ENCODE results near the gene SCRN3. TPM values are rescaled to one million over a fixed set of nuclear protein-coding genes. Genes with fewer than 3 reads are reported as not detected.
"Not testable (repeated sequence)": the region's sequence is repeated elsewhere in the genome, so short reads cannot be mapped to it uniquely, and the experiment has no call there.

The SCRN3 gene
- total RNA-seq, 2 experiments from 2014 or later = 7.6 to 7.9 TPM

GRCh38 chr2:174350593-174351181 lies 44.8 kb upstream of the SCRN3 start:
- Mint-ChIP-seq H3K4me3 (no peak overlapping the region), H3K36me3 (ENCODE audit: low read depth) (peaks cover 76% of the 10 kb centered on the region), H3K27me3 (peaks cover 10% of the 10 kb centered on the region), H3K27ac (no peak overlapping the region), H3K9me3 (no peaks in the 10 kb centered on the region), H3K4me1 (ENCODE audit: low read depth) (no peaks in the 10 kb centered on the region)
- H3K4me3 ChIP-seq (ENCODE audit: low read length) = no peak overlapping the region
- no peak for TF ChIP-seq CTCF (IDR thresholded peaks at IDR 0.05)
- no peak overlapping the region for H3K27ac ChIP-seq (ENCODE audit: low read depth in 1 of 2, low read length in 2 of 2)
- H3K9me3 ChIP-seq (ENCODE audit: control insufficient read depth in 1 of 2, insufficient read depth in 1 of 2, low read length in 2 of 2) = no peaks in the 10 kb centered on the region
- CTCF ChIA-PET = interaction anchor here (0.8 kb wide), 1 partner anchor 9 kb away, joined by 3 read pairs; no protein-coding TSS in a partner anchor
- intact Hi-C loops (cut with DNase I, micrococcal nuclease) = no loop called here
- peaks cover 29% of the 10 kb centered on the region for H3K36me3 ChIP-seq (ENCODE audit: insufficient read depth, low read length)
- H3K4me1 ChIP-seq (ENCODE audit: insufficient read depth, low read length) = no peaks in the 10 kb centered on the region
- POLR2A ChIA-PET = no interaction called here
- no peak for DNase-seq
- ATAC-seq (ENCODE audit: poor library complexity) = no peak
- peaks cover 0 to 3% of the 10 kb centered on the region in 2 experiments for H3K27me3 ChIP-seq (ENCODE audit: control insufficient read depth in 1 of 2, insufficient read depth in 2 of 2, low read length in 2 of 2)

- no peak overlapping the region for H3K27ac Mint-ChIP-seq
- H3K36me3 Mint-ChIP-seq (ENCODE audit: low read depth) = peaks cover 75% of the 10 kb centered on the region
- ATAC-seq (ENCODE audit: poor library complexity) (no peak), DNase-seq (no peak)
- H3K36me3 ChIP-seq (ENCODE audit: insufficient read depth, low read length) = peaks cover 29% of the 10 kb centered on the region
- H3K27ac ChIP-seq (ENCODE audit: low read depth in 1 of 2, low read length in 2 of 2) = no peak overlapping the region
- H3K4me3 Mint-ChIP-seq = no peak overlapping the region
- intact Hi-C loops (cut with DNase I, micrococcal nuclease) = no loop called here
- ChIA-PET POLR2A (no interaction called here), CTCF (interaction anchor here (0.8 to 2.6 kb wide), 2 partner anchors 9 to 12 kb away, joined by 3 to 7 read pairs; no protein-coding TSS in a partner anchor)
- no peak for TF ChIP-seq CTCF (IDR thresholded peaks at IDR 0.05)
- H3K9me3 ChIP-seq (ENCODE audit: control insufficient read depth in 1 of 2, insufficient read depth in 1 of 2, low read length in 2 of 2) = no peaks in the 10 kb centered on the region
- H3K27me3 Mint-ChIP-seq = no peaks in the 10 kb centered on the region
- no peaks in the 10 kb centered on the region for H3K9me3 Mint-ChIP-seq
- no peaks in the 10 kb centered on the region for H3K4me1 Mint-ChIP-seq (ENCODE audit: low read depth)
- no peak overlapping the region for H3K4me3 ChIP-seq (ENCODE audit: low read length)
- no peaks in the 10 kb centered on the region for H3K27me3 ChIP-seq (ENCODE audit: control insufficient read depth in 1 of 2, insufficient read depth in 2 of 2, low read length in 2 of 2)
- no peaks in the 10 kb centered on the region for H3K4me1 ChIP-seq (ENCODE audit: insufficient read depth, low read length)
Observed at GRCh38 chr2:174353004-174353403, 42.5 kb upstream of the SCRN3 start.

- ATAC-seq (ENCODE audit: poor library complexity) (no peak), DNase-seq (no peak)
- H3K27ac ChIP-seq (ENCODE audit: low read depth in 1 of 2, low read length in 2 of 2) = no peak overlapping the region
- intact Hi-C loops (cut with DNase I, micrococcal nuclease) = no loop called here
- no peak overlapping the region for H3K4me3 ChIP-seq (ENCODE audit: low read length)
- no peak overlapping the region for H3K4me3 Mint-ChIP-seq
- no peak for TF ChIP-seq CTCF (IDR thresholded peaks at IDR 0.05)
- CTCF ChIA-PET = no interaction called here
- peaks cover 74% of the 10 kb centered on the region for H3K36me3 Mint-ChIP-seq (ENCODE audit: low read depth)
- no peaks in the 10 kb centered on the region for H3K9me3 Mint-ChIP-seq
- no peaks in the 10 kb centered on the region for H3K27me3 Mint-ChIP-seq
- no peaks in the 10 kb centered on the region for H3K27me3 ChIP-seq (ENCODE audit: control insufficient read depth in 1 of 2, insufficient read depth in 2 of 2, low read length in 2 of 2)
- no peaks in the 10 kb centered on the region for H3K9me3 ChIP-seq (ENCODE audit: control insufficient read depth in 1 of 2, insufficient read depth in 1 of 2, low read length in 2 of 2)
- no peaks in the 10 kb centered on the region for H3K4me1 Mint-ChIP-seq (ENCODE audit: low read depth)
- H3K27ac Mint-ChIP-seq = no peak overlapping the region
- POLR2A ChIA-PET = interaction anchor here (0.7 kb wide), 1 partner anchor 9 kb away, joined by 3 read pairs; no protein-coding TSS in a partner anchor
- peaks cover 13% of the 10 kb centered on the region for H3K36me3 ChIP-seq (ENCODE audit: insufficient read depth, low read length)
- H3K4me1 ChIP-seq (ENCODE audit: insufficient read depth, low read length) = no peaks in the 10 kb centered on the region
Observed at GRCh38 chr2:174356347-174356746, 39.2 kb upstream of the SCRN3 start.

GRCh38 chr2:174359663-174360062 lies 35.9 kb upstream of the SCRN3 start:
- intact Hi-C loops (cut with DNase I, micrococcal nuclease); H3K27me3 Mint-ChIP-seq; H3K27ac ChIP-seq (ENCODE audit: low read depth in 1 of 2, low read length in 2 of 2); H3K9me3 ChIP-seq (ENCODE audit: control insufficient read depth in 1 of 2, insufficient read depth in 1 of 2, low read length in 2 of 2); H3K4me3 Mint-ChIP-seq; H3K4me3 ChIP-seq (ENCODE audit: low read length); POLR2A ChIA-PET; CTCF ChIA-PET; H3K9me3 Mint-ChIP-seq; H3K27me3 ChIP-seq (ENCODE audit: control insufficient read depth in 1 of 2, insufficient read depth in 2 of 2, low read length in 2 of 2); H3K4me1 Mint-ChIP-seq (ENCODE audit: low read depth); ATAC-seq (ENCODE audit: poor library complexity); DNase-seq; H3K4me1 ChIP-seq (ENCODE audit: insufficient read depth, low read length); H3K27ac Mint-ChIP-seq: not testable (repeated sequence)
- H3K36me3 ChIP-seq (ENCODE audit: insufficient read depth, low read length) = peaks cover 22% of the 10 kb centered on the region
- peaks cover 80% of the 10 kb centered on the region for H3K36me3 Mint-ChIP-seq (ENCODE audit: low read depth)
